22Rv1 (cell line): ENCODE results near the gene ZFP82.

Experiments
- ZFX ChIP-seq: fragments of 450-650 bp; IDR thresholded peaks from 2 replicates; pipeline ENCODE4 v1.6.1; 2017; ENCODE audit warnings: antibody characterized with exemption, borderline replicate concordance
- TF ChIP-seq, protein P1 (sequence below): fragments of 450-650 bp; IDR thresholded peaks from 2 replicates; pipeline ENCODE4 v1.5.1; 2017; ENCODE audit warnings: mild to moderate bottlenecking

DNA sequence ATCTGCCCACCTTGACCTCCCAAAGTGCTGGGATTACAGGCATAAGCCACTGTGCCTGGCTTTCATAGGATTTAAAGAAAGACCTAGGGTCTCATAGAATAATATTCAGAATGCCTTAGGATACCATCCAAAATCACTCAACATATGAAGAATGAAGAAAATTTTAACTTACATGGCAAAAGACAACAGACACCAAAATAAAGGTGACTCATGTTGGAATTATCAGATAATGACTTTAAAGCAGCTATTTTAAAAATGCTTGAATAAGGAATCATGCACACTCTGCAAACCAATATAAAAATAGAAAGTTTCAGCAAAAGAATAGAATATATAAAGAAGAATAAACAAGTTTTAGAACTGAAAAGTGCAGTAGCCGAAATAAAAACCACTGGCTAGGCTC lies 41.6 kb upstream of the ZFP82 start:
- TF ChIP-seq, protein P1, sequence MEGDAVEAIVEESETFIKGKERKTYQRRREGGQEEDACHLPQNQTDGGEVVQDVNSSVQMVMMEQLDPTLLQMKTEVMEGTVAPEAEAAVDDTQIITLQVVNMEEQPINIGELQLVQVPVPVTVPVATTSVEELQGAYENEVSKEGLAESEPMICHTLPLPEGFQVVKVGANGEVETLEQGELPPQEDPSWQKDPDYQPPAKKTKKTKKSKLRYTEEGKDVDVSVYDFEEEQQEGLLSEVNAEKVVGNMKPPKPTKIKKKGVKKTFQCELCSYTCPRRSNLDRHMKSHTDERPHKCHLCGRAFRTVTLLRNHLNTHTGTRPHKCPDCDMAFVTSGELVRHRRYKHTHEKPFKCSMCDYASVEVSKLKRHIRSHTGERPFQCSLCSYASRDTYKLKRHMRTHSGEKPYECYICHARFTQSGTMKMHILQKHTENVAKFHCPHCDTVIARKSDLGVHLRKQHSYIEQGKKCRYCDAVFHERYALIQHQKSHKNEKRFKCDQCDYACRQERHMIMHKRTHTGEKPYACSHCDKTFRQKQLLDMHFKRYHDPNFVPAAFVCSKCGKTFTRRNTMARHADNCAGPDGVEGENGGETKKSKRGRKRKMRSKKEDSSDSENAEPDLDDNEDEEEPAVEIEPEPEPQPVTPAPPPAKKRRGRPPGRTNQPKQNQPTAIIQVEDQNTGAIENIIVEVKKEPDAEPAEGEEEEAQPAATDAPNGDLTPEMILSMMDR = no peak
- no peak for TF ChIP-seq ZFX
